ENCODE measurements around the gene SAMMSON. TPM values are rescaled to one million over a fixed set of nuclear protein-coding genes. Genes with fewer than 3 reads are reported as not detected.

Gene SAMMSON
- polyA plus RNA-seq, 1 of the 3 experiments (the other 2 are of a cell fraction) = not detected

- Histone ChIP-seq H3F3A (replicated peaks; ENCODE audit: insufficient read depth) (no peaks in the 10 kb centered on the region), H3K9me2 (no peaks in the 10 kb centered on the region), H3K4me3 (ENCODE audit: low read depth in 2 of 2, low read length in 1 of 2) (no peak overlapping the region), H3K27ac (ENCODE audit: low read depth in 2 of 2, low read length in 1 of 2) (no peak overlapping the region), H2AFZ (ENCODE audit: low read depth) (no peak overlapping the region), H3K4me1 (ENCODE audit: control insufficient read depth in 1 of 2, insufficient read depth in 2 of 2, low read depth in 1 of 2, low read length in 1 of 2) (no peaks in the 10 kb centered on the region), H3K9me3 (no peaks in the 10 kb centered on the region), H3K79me2 (ENCODE audit: insufficient read depth) (no peaks in the 10 kb centered on the region), H3K4me2 (no peak overlapping the region), H3K36me3 (replicated peaks in 1 of 2; ENCODE audit: control insufficient read depth in 1 of 2, insufficient read depth in 2 of 2, low read length in 1 of 2) (no peaks in the 10 kb centered on the region), H3K9ac (no peak overlapping the region), H4K20me1 (ENCODE audit: insufficient read depth) (no peaks in the 10 kb centered on the region), H3K27me3 (ENCODE audit: insufficient read depth) (no peaks in the 10 kb centered on the region)
- DNase-seq = no peak
- ChIA-PET POLR2A (no interaction called here), CTCF (interaction anchor here (1.5 kb wide), 1 partner anchor 50 kb away, joined by 3 read pairs; no protein-coding TSS in a partner anchor)
- TF ChIP-seq EP300 (IDR thresholded peaks at IDR 0.05; ENCODE audit: borderline replicate concordance in 1 of 2, low read depth in 1 of 2, low read length in 1 of 2) = no peak
- TF ChIP-seq MAX (IDR thresholded peaks at IDR 0.05; ENCODE audit: low read depth) = no peak
- TF ChIP-seq USF2 (IDR thresholded peaks at IDR 0.05; ENCODE audit: borderline replicate concordance, low read depth, low read length) = no peak
- no peak for TF ChIP-seq ZBTB33 (IDR thresholded peaks at IDR 0.05; ENCODE audit: borderline replicate concordance, low read depth)
- TF ChIP-seq POLR2AphosphoS5 (IDR thresholded peaks at IDR 0.05; ENCODE audit: low read depth, low read length) = no peak
- no peak for TF ChIP-seq TAF1 (IDR thresholded peaks at IDR 0.05; ENCODE audit: borderline replicate concordance, low read depth, low read length)
- TF ChIP-seq RCOR1 (IDR thresholded peaks at IDR 0.05; ENCODE audit: low read length) = no peak
- TF ChIP-seq RAD21 (IDR thresholded peaks at IDR 0.05; ENCODE audit: low read length) = no peak
- TF ChIP-seq FOXJ3 (CRISPR knock-in tag; IDR thresholded peaks at IDR 0.05) = no peak
- TF ChIP-seq PBX3 (IDR thresholded peaks at IDR 0.05) = no peak
- TF ChIP-seq TEAD4 (IDR thresholded peaks at IDR 0.05; ENCODE audit: borderline replicate concordance, insufficient read depth) = no peak
- WGBS (ENCODE audit: low lambda C conversion rate) = 79% methylated on average over 3 of the region's 3 CpGs
These were observed 40.9 kb downstream of the SAMMSON start for GRCh38 chr3:70040386-70040785.

- Histone ChIP-seq H3K27me3 (ENCODE audit: insufficient read depth) (no peaks in the 10 kb centered on the region), H3K36me3 (replicated peaks in 1 of 2; ENCODE audit: control insufficient read depth in 1 of 2, insufficient read depth in 2 of 2, low read length in 1 of 2) (no peaks in the 10 kb centered on the region), H3K9me2 (no peaks in the 10 kb centered on the region), H3K79me2 (ENCODE audit: insufficient read depth) (no peaks in the 10 kb centered on the region), H3K4me2 (no peak overlapping the region), H3K4me1 (ENCODE audit: control insufficient read depth in 1 of 2, insufficient read depth in 2 of 2, low read depth in 1 of 2, low read length in 1 of 2) (no peaks in the 10 kb centered on the region), H3K4me3 (ENCODE audit: low read depth in 2 of 2, low read length in 1 of 2) (no peak overlapping the region), H4K20me1 (ENCODE audit: insufficient read depth) (no peaks in the 10 kb centered on the region), H3F3A (replicated peaks; ENCODE audit: insufficient read depth) (no peaks in the 10 kb centered on the region), H3K9me3 (no peaks in the 10 kb centered on the region), H2AFZ (ENCODE audit: low read depth) (no peak overlapping the region), H3K27ac (ENCODE audit: low read depth in 2 of 2, low read length in 1 of 2) (no peak overlapping the region), H3K9ac (no peak overlapping the region)
- no peak for DNase-seq
- TF ChIP-seq ELF1 (IDR thresholded peaks at IDR 0.05) = no peak
- TF ChIP-seq RFX5 (IDR thresholded peaks at IDR 0.05; ENCODE audit: low read length) = no peak
- TF ChIP-seq RCOR1 (IDR thresholded peaks at IDR 0.05; ENCODE audit: low read length) = no peak
- TF ChIP-seq FOXM1 (IDR thresholded peaks at IDR 0.05; ENCODE audit: low read depth) = no peak
- TF ChIP-seq EP300 (IDR thresholded peaks at IDR 0.05; ENCODE audit: borderline replicate concordance in 1 of 2, low read depth in 1 of 2, low read length in 1 of 2) = no peak
- no peak for TF ChIP-seq MEF2A (IDR thresholded peaks at IDR 0.05; ENCODE audit: borderline replicate concordance, low read depth)
- TF ChIP-seq RAD21 (IDR thresholded peaks at IDR 0.05; ENCODE audit: low read length) = no peak
- CTCF ChIA-PET = no interaction called here
- POLR2A ChIA-PET = no interaction called here
- WGBS (ENCODE audit: low lambda C conversion rate) = 67% methylated on average over 3 of the region's 3 CpGs
These were observed 43.1 kb downstream of the SAMMSON start for GRCh38 chr3:70042641-70043040.

Measured in SK-N-SH (cell line).